ENCODE results near the gene GPER1.
"Not testable (repeated sequence)": the region's sequence is repeated elsewhere in the genome, so short reads cannot be mapped to it uniquely, and the experiment has no call there.

Gene GPER1

GRCh38 chr7:1141651-1142050, 53.7 kb downstream of the GPER1 start:
- H3K36me3 ChIP-seq, result no peaks in the 10 kb centered on the region
- H3K9me3 ChIP-seq, result no peaks in the 10 kb centered on the region
- no peaks in the 10 kb centered on the region for H3K27me3 ChIP-seq
- H3K27ac ChIP-seq, result no peak overlapping the region
- TF ChIP-seq CTCF (IDR thresholded peaks at IDR 0.05), result no peak
- peaks cover 14 to 16% of the 10 kb centered on the region in 2 experiments for H3K4me1 ChIP-seq (ENCODE audit: control insufficient read depth in 1 of 2, insufficient read depth in 1 of 2, low read depth in 1 of 2, low read length in 1 of 2)
- H3K4me3 ChIP-seq (ENCODE audit: low read depth in 1 of 2, low read length in 1 of 2), result no peak overlapping the region

GRCh38 chr7:1142051-1142635, 54.2 kb downstream of the GPER1 start:
- no peaks in the 10 kb centered on the region for H3K9me3 ChIP-seq
- no peak for TF ChIP-seq CTCF (IDR thresholded peaks at IDR 0.05)
- H3K27ac ChIP-seq, result no peak overlapping the region

GRCh38 chr7:1143031-1143430, 55.1 kb downstream of the GPER1 start:
- not testable (repeated sequence) for H3K27me3 ChIP-seq; H3K4me1 ChIP-seq (ENCODE audit: control insufficient read depth in 1 of 2, insufficient read depth in 1 of 2, low read depth in 1 of 2, low read length in 1 of 2); H3K9me3 ChIP-seq; H3K27ac ChIP-seq; H3K36me3 ChIP-seq; H3K4me3 ChIP-seq (ENCODE audit: low read depth in 1 of 2, low read length in 1 of 2)

More at GRCh38 chr7:1142051-1142635, 54.2 kb downstream of the GPER1 start:
- Histone ChIP-seq H3K27me3 (no peaks in the 10 kb centered on the region), H3K4me3 (ENCODE audit: low read depth in 1 of 2, low read length in 1 of 2) (no peak overlapping the region), H3K4me1 (ENCODE audit: control insufficient read depth in 1 of 2, insufficient read depth in 1 of 2, low read depth in 1 of 2, low read length in 1 of 2) (peaks cover 11 to 12% of the 10 kb centered on the region in 2 experiments), H3K36me3 (no peaks in the 10 kb centered on the region)
